Endothelial cell of umbilical vein (primary cell): ENCODE results near the gene NCOR1. TPM values are rescaled to one million over a fixed set of nuclear protein-coding genes. Genes with fewer than 3 reads are reported as not detected.

Experiments used
- BruUV-seq: library from RNA; stranded (reverse); fragments of 400-500 nt; replicated peaks from 2 replicates; lab custom pipeline; 2021; lab: Mats Ljungman, UMichigan
- CTCF ChIA-PET: fragments of 300-600, 350-600 bp; sonication (Branson Sonifier 250); formaldehyde crosslinking; loops from one replicate; lab custom pipeline; 2021; ENCODE audit warnings: antibody characterized with exemption, inconsistent platforms; lab: Charles Lee
- POLR2A ChIA-PET: fragments of 300-600, 350-600 bp; sonication (Branson Sonifier 250); formaldehyde crosslinking; loops from one replicate; lab custom pipeline; 2021; ENCODE audit warnings: antibody characterized with exemption, inconsistent platforms; lab: Charles Lee
- DNase-seq: peaks from one replicate; pipeline ENCODE4 v3.0.0-alpha.2; 2011; ENCODE audit warnings: low read depth, low spot score
- FAIRE-seq: peaks from 2 replicates; lab custom pipeline; 2011; peaks lifted over from hg19 to GRCh38; lab: Jason Lieb, UNC
- H2AFZ ChIP-seq: 2 replicates; pipeline ENCODE4 v1.6.0; 2012; ENCODE audit warnings: low read depth, low read length, control low read depth, inconsistent platforms
- H3K27ac ChIP-seq: 2 replicates; pipeline ENCODE4 v1.5.1; 2011; ENCODE audit warnings: low read depth, mild to moderate bottlenecking, control low read depth, low read length, moderate library complexity; ENCODE audit not compliant: insufficient read depth
- H3K27me3 ChIP-seq, 2 experiments: 2 replicates each; pipeline versions ENCODE4 v1.6.0 to v1.6.1; 2011; ENCODE audit warnings: low read length in 2 of 2, mixed read lengths in 1 of 2; ENCODE audit not compliant: control insufficient read depth in 2 of 2, insufficient read depth in 2 of 2
- H3K36me3 ChIP-seq, 2 experiments: 2 replicates in 1 of 2; 3 replicates in 1 of 2; pipeline ENCODE4 v1.5.1; 2011; ENCODE audit warnings: low read length in 2 of 2, mild to moderate bottlenecking in 1 of 2, moderate library complexity in 1 of 2; ENCODE audit not compliant: control insufficient read depth in 2 of 2, insufficient read depth in 2 of 2; ENCODE audit errors: extremely low read depth in 1 of 2
- H3K4me1 ChIP-seq: 3 replicates; pipeline ENCODE4 v1.5.1; 2011; ENCODE audit warnings: mild to moderate bottlenecking, low read length; ENCODE audit not compliant: control insufficient read depth, insufficient read depth; ENCODE audit errors: extremely low read depth
- H3K4me2 ChIP-seq: 2 replicates; pipeline ENCODE4 v1.6.1; 2011; ENCODE audit warnings: low read length, control low read depth, mixed read lengths; ENCODE audit not compliant: insufficient read depth
- H3K4me3 ChIP-seq, 3 experiments: fragments of 200-600 bp in 1 of 3; sonication (generic), shearing (Covaris generic) in 1 of 3; replicated peaks in 1 of 3; 2 replicates each; pipeline ENCODE4 v1.5.1; 2011 to 2016; ENCODE audit warnings: control low read depth in 3 of 3, low read length in 3 of 3, mild to moderate bottlenecking in 2 of 3, inconsistent platforms in 1 of 3, low read depth in 1 of 3, moderate library complexity in 1 of 3; ENCODE audit not compliant: insufficient read depth in 1 of 3
- H3K79me2 ChIP-seq: 2 replicates; pipeline ENCODE4 v1.6.0; 2012; ENCODE audit warnings: low read length, inconsistent platforms; ENCODE audit not compliant: control insufficient read depth, insufficient read depth
- H3K9ac ChIP-seq: replicated peaks from 2 replicates; pipeline ENCODE3; 2011; ENCODE audit warnings: low read length, control low read depth; ENCODE audit not compliant: insufficient read depth; ENCODE audit errors: extremely low read depth
- H3K9me1 ChIP-seq: replicated peaks from 3 replicates; pipeline ENCODE4 v1.6.0; 2011; ENCODE audit warnings: mild to moderate bottlenecking, low read length; ENCODE audit not compliant: control insufficient read depth, insufficient read depth; ENCODE audit errors: extremely low read depth
- H3K9me3 ChIP-seq: replicated peaks from 2 replicates; pipeline ENCODE4 v1.5.1; 2012; ENCODE audit warnings: low read length, inconsistent platforms; ENCODE audit not compliant: control insufficient read depth, insufficient read depth
- H4K20me1 ChIP-seq: replicated peaks from 2 replicates; pipeline ENCODE3; 2011; ENCODE audit warnings: mild to moderate bottlenecking, low read length; ENCODE audit not compliant: control insufficient read depth, insufficient read depth; ENCODE audit errors: extremely low read depth
- EZH2 ChIP-seq: IDR thresholded peaks from 2 replicates; pipeline ENCODE4 v1.6.1; 2012; ENCODE audit warnings: borderline replicate concordance, low read depth, mild to moderate bottlenecking, moderate library complexity, low read length, inconsistent platforms; ENCODE audit not compliant: severe bottlenecking
- FOS ChIP-seq: IDR thresholded peaks from 2 replicates; pipeline ENCODE4 v1.6.1; 2011; ENCODE audit warnings: mild to moderate bottlenecking, low read length, moderate library complexity, borderline replicate concordance; ENCODE audit not compliant: insufficient read depth
- GATA2 ChIP-seq: IDR thresholded peaks from 2 replicates; pipeline ENCODE4 v1.7.0; 2011; ENCODE audit warnings: low read depth, mild to moderate bottlenecking, moderate library complexity, mixed read lengths, low read length; ENCODE audit not compliant: insufficient read length, insufficient read depth
- JUN ChIP-seq: IDR thresholded peaks from 2 replicates; pipeline ENCODE4 v1.6.1; 2011; ENCODE audit warnings: borderline replicate concordance, low read depth; ENCODE audit not compliant: insufficient read length, insufficient read depth
- MYC ChIP-seq: IDR thresholded peaks from one replicate; pipeline ENCODE4 v1.6.1; 2011; ENCODE audit warnings: mild to moderate bottlenecking, low read depth, low read length
- POLR2A ChIP-seq: IDR thresholded peaks from 2 replicates; pipeline ENCODE4 v1.6.1; 2012; ENCODE audit warnings: low read depth, mild to moderate bottlenecking, control low read depth, low read length
- POLR2AphosphoS5 ChIP-seq: IDR thresholded peaks from 2 replicates; pipeline ENCODE4 v1.6.1; 2012; ENCODE audit warnings: low read depth, mild to moderate bottlenecking, control low read depth, low read length, moderate library complexity; ENCODE audit not compliant: insufficient read depth
- dilution Hi-C: fragments of 300-500 bp; cut with MboI; formaldehyde crosslinking; loops from one replicate; pipeline ENCODE4 v1.15.0; 2019; ENCODE audit warnings: low sequenced_read_pairs; ENCODE audit not compliant: extremely low pct_ligation_motif_present
- intact Hi-C: fragments of 100-400 bp; cut with micrococcal nuclease; formaldehyde crosslinking; loops from one replicate; pipeline ENCODE4 v1.10.0; 2022
- polyA plus RNA-seq, 4 experiments: library from polyadenylated mRNA; depleted of rRNA in 3 of 4; stranded (reverse) in 3 of 4; unstranded in 1 of 4; fragments of >200 nt; gene quantifications; 2 replicates each; pipeline versions ENCODE4 v1.2.1 to v1.2.3, GENCODE V29; 2011 to 2012; ENCODE audit warnings: missing spikeins in 1 of 4
- total RNA-seq: library from RNA; stranded (reverse); gene quantifications from 2 replicates; pipeline ENCODE4 v1.2.3, GENCODE V29; 2021
- TF ChIP-seq, protein P1 (sequence below): IDR thresholded peaks from 2 replicates; pipeline ENCODE4 v1.6.1; 2011; ENCODE audit not compliant: insufficient read depth, insufficient read length
- TF ChIP-seq, protein P2 (sequence below), 2 donors: IDR thresholded peaks; 1 replicate in 1 of 2; 2 replicates in 1 of 2; pipeline ENCODE4 v1.5.1; 2011; ENCODE audit warnings: low read length in 2 of 2, mild to moderate bottlenecking in 2 of 2, moderate library complexity in 2 of 2, control low read depth in 1 of 2, inconsistent platforms in 1 of 2, low read depth in 1 of 2; ENCODE audit not compliant: insufficient read depth in 1 of 2; ENCODE audit errors: extremely low read depth in 1 of 2

NCOR1 gene
- total and polyA plus RNA-seq, 2 donors (not counting 3 experiments of a cell fraction or from before 2014, with no cell fraction given), result 90.0 to 134 TPM

DNA sequence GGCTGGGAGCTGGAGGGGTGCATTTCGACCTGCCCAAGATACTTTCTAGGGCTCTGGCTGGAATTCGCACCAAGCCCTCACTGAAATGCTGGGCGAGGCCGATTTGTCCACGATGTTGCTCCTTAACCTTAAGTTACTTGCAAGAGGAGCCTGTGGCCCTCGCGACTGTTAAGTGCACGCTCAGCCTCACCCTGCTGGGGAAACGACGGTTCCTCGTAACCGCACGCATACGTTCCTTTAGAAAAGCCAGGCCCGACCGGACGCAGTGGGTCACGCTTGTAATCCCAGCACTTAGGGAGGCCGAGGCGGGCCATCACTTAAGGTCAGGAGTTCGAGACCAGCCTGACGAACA, 607 bp upstream of the NCOR1 start:
- H3K27me3 ChIP-seq, result no peaks in the 10 kb centered on the region
- peak overlapping the region; percentile 93 for H3K9ac ChIP-seq
- no peaks in the 10 kb centered on the region for H3K9me1 ChIP-seq
- H4K20me1 ChIP-seq, result peaks cover 3% of the 10 kb centered on the region
- BruUV-seq, result TSS peak; percentile 7
- H3K4me2 ChIP-seq, result peak overlapping the region; percentile 40
- no peaks in the 10 kb centered on the region for H3K9me3 ChIP-seq
- intact Hi-C loops (loop anchor here (1.0 to 2.0 kb wide), 4 partner anchors 17 to 137 kb away; partner anchors contain the start of gene CENPV), dilution Hi-C loops (no loop called here)
- peak overlapping the region; percentile 84 for H3K27ac ChIP-seq
- H3K4me1 ChIP-seq, result peaks cover 22% of the 10 kb centered on the region
- TF ChIP-seq POLR2AphosphoS5 (no peak), EZH2 (no peak), GATA2 (no peak), POLR2A (no peak), FOS (no peak), MYC (no peak), JUN (no peak)
- TF ChIP-seq, protein P1, sequence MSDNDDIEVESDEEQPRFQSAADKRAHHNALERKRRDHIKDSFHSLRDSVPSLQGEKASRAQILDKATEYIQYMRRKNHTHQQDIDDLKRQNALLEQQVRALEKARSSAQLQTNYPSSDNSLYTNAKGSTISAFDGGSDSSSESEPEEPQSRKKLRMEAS, result no peak
- TF ChIP-seq, protein P2, sequence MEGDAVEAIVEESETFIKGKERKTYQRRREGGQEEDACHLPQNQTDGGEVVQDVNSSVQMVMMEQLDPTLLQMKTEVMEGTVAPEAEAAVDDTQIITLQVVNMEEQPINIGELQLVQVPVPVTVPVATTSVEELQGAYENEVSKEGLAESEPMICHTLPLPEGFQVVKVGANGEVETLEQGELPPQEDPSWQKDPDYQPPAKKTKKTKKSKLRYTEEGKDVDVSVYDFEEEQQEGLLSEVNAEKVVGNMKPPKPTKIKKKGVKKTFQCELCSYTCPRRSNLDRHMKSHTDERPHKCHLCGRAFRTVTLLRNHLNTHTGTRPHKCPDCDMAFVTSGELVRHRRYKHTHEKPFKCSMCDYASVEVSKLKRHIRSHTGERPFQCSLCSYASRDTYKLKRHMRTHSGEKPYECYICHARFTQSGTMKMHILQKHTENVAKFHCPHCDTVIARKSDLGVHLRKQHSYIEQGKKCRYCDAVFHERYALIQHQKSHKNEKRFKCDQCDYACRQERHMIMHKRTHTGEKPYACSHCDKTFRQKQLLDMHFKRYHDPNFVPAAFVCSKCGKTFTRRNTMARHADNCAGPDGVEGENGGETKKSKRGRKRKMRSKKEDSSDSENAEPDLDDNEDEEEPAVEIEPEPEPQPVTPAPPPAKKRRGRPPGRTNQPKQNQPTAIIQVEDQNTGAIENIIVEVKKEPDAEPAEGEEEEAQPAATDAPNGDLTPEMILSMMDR (IDR thresholded peaks at IDR 0.05; ENCODE audit: extremely low read depth in 1 of 2, insufficient read depth in 1 of 2, low read depth in 1 of 2, low read length in 2 of 2), result no peak
- ChIA-PET POLR2A (interaction anchor here (0.5 kb wide), 1 partner anchor 67 kb away, joined by 3 read pairs; no protein-coding TSS in a partner anchor), CTCF (interaction anchor here (1.0 to 3.9 kb wide), 6 partner anchors 30 to 137 kb away, joined by 3 to 13 read pairs (median 4); partner anchors contain the start of gene CENPV)
- H3K4me3 ChIP-seq, result peak overlapping the region; percentile 78 to 98 (median 96)
- no peaks in the 10 kb centered on the region for H3K36me3 ChIP-seq
- H3K79me2 ChIP-seq, result peaks cover 76% of the 10 kb centered on the region
- H2AFZ ChIP-seq, result peak overlapping the region; percentile 77
- no peak for DNase-seq
- FAIRE-seq, result no peak
